ENCODE results near the gene CLSTN2.

Gene CLSTN2

DNA sequence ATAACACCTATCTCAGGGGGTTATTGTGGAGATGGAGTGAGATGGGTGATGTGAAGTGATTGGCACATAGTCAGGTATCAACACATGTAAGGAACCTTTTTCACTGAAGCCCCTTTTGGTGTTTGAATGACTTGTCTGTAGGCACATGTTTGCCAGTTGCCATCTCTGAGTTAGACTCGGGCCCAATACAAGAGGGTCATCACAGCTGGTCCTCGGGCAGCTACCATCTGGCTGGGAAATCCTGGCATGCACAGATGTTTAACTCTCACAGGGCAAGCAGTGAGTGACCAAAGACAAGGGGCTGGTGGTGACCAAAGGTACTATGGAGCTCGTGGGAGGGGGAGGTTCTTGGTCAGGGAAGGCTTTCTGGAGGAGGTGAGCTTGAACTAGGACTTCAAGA is 118.8 kb downstream of the CLSTN2 start:
- no peak for DNase-seq

DNA sequence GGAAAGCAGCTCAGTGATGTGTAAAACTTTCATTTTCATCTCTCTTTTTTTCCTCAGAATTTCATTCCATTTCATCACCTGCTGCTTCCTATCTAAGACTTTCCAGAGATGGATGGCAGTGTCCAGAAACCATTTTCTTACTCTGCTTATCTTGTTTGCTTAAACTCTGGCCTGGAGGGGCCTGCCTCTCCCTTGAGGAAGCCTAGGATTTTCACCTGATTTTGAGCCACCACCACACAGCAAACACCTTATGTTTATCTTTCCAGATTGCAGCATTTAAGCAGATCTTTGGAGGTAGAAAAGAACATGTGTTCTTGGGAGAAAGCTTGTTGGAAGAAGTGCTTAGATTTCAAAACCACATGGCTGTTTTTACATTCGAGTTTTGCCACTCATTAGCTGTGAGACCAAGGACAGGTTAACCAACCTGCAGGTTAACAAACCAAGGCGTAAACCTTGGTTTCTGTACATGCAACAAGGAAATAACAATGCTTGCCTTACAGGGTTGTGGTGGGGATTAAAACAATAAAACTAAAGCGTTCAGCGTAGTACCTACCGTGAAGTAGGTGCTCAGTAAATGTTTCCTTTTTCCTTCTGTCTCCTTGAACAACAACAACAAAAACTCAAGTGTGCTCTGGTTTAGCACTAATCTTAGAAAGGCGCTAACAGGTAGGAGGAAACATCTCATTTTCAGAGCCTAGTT is 120.3 kb downstream of the CLSTN2 start:
- no peak for DNase-seq

DNA sequence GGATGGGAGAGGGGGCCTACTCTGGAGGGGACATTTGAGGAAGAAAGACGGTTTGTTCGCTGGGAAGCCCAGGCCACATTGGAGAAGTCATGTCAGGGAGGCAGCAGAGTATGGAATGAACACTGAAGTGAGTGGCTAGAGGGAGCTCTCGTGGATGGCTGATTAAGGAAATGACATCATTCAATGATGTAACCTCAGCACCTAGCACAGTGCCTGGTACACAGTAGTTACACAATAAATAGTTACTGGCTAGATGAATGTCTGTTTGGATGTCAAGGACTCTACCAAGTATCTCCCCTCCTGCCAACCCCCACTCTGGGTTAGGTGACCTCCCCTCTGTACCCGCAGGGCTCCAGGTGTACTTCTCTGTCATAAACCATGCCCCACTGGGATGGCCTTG is 121.1 kb downstream of the CLSTN2 start:
- no peak for DNase-seq

GRCh38 chr3:140061211-140061610 is 126.2 kb downstream of the CLSTN2 start:
- no peak for DNase-seq

DNA sequence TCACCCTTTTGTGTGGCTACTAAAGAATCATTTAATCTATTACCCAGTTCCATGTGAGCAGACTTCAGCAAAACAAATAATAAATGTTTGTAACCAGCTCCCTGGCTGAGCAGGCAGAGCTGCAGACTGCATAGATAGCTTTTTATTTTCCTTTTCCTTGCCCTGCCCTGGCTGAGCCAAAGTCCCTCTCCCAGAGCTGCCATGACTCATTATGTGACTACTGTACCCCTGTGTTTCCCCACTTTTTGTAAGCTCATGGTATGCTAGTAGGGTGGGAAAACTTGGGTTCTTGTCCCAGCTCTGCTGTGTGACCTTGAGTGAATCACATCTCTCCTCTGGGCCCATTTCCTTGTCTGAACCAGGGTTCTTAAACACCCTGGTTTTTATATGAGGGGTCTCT is 127.5 kb downstream of the CLSTN2 start:
- no peak for DNase-seq

DNA sequence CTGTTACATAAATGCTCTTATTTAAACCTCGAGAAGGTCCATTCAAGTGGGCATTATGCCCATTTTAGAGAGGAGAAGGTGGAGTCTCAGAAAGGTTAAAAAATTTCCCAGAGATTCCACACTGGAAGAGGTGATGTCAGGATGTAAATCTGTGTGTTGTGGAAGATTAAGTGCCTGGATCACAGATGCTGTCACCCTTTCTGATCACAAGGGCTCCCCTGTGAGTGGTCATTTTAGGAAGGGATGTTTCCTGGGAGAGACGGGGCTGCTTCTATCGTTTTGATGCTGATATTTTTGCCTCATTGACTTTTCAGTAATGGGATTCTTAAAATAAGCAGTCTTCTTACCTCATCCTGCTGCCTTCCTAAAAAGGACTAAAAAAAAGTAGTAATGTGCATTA is 132.5 kb downstream of the CLSTN2 start:
- no peak for DNase-seq

DNA sequence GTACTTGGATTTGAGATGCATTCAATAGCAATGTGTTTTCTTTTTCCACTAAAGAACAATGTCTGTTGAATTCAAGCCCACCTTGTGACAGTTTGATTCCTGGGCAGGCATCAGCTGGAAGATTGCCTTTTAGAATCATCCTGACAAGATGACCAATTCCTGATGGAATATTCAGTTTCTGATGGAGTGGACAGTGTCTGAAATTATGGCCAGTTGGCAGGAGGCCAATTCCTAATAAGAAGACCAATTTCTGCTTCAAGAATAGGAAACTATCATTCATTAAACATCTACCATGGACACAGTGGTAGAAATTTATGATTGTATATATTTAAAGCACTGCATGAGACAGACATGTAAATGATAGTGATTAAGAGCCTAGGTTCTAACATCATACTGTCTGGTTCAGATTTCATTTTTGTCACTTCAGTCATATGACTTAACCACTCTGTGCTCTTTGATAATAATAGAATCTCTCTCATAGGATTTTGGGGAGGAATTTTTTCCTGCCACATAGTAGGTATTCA is 133.6 kb downstream of the CLSTN2 start:
- no peak for DNase-seq

DNA sequence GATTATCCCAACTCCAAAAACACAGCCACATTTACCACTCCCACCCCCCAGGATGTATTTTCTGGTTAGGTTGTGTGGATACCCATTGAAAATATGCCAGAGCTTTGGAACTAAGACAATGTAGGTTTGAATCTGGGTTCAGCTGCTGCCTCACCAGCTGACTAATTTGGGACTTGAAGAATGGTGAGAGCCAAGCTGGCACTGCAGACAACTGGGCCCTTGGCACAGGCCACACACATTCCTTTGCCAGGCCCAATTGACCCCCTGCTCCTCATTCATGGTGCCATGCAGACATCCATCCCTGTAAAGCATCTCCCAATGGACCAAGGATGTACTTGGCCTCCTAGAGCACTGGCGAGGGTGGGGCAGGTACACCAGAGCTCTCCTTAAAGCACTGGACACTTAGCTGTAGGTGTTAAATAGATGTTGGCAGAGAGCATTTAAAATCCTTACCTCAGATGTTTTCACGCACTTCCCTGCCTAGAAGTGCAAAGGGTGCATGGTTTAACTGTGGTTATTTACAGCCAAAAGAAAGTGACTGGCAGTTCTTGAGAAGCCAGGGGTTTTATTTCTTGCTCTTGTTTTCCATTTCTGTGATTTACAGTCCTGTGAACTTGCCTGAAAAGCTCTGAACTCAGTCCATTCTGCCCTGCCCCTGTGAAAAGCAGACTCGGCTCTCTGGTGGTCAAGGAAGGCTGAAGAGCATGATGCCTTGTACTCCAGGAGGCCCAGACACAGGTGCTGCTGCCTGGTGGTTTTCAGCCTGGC is 138.5 kb downstream of the CLSTN2 start:
- no peak for DNase-seq

DNA sequence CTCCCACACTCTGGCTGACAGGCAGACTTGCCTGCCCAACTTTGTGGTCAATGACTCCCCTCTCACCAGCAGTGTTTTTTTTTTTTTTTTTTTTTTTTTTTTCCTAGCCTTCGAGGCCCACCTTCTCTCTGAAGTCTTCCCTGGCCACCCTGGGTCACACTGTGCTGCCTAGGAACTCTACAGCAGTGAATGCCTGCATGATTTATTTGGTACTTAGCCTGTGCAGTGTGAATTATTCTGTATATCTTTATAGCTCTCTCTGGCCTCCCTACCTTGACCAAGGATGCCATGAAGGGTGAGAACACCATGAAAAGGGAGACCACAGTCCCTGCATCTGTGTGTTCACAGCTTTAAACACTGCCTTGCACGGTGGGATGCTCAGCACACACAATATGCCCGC is 141.6 kb downstream of the CLSTN2 start:
- no peak for DNase-seq

GRCh38 chr3:140077406-140077805 is 142.4 kb downstream of the CLSTN2 start:
- DNase-seq: no peak

DNA sequence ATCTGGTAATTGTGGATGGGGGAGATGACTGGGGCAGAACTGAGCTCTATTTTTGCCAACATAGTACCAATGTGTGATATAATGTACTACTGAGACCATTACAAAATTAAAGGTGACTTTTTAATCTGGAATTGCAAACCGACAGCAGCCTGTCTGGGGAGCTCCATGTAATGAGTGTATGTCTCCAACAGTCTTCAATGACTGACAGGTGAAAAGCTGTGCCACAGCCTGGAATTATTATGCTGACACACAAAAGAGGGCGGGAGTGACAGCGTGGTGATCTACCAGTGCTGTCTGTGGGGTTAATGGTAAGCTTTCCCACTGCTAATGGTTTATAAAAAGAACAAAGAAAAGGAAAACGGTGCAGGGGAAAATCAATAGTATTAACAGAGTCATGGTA is 143.4 kb downstream of the CLSTN2 start:
- DNase-seq: no peak

GRCh38 chr3:140078940-140079339 is 144.0 kb downstream of the CLSTN2 start:
- no peak for DNase-seq

- DNase-seq: no peak
These were observed 146.9 kb downstream of the CLSTN2 start for GRCh38 chr3:140081887-140082286.

GRCh38 chr3:140085001-140085400 is 150.0 kb downstream of the CLSTN2 start:
- DNase-seq: no peak

GRCh38 chr3:140086642-140087041 is 151.7 kb downstream of the CLSTN2 start:
- DNase-seq: no peak

GRCh38 chr3:140088058-140088457 is 153.1 kb downstream of the CLSTN2 start:
- DNase-seq: no peak

DNA sequence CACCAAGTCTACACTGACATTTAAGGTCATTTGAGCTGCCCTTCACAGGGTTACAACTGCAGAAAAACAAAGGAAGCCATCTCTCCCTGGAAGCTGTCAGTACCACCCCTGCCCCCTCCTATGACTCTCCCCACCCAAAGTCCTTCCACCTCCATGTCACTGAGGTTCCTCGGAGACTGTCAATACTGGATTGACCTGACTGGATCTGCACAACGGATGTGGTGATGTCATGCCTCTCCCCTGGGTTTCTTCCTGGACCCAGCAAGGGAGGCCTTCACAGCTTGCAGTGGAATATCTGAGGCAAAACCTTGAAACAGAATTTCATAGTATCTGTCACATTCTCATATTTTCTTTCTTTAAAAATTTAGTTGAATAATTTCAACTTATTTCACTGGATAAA is 153.5 kb downstream of the CLSTN2 start:
- DNase-seq: no peak

GRCh38 chr3:140089403-140090072 is 154.6 kb downstream of the CLSTN2 start:
- no peak for DNase-seq

- DNase-seq: no peak
These were observed 156.2 kb downstream of the CLSTN2 start for GRCh38 chr3:140091143-140091542.

GRCh38 chr3:140092848-140093536 is 158.0 kb downstream of the CLSTN2 start:
- no peak for DNase-seq

DNA sequence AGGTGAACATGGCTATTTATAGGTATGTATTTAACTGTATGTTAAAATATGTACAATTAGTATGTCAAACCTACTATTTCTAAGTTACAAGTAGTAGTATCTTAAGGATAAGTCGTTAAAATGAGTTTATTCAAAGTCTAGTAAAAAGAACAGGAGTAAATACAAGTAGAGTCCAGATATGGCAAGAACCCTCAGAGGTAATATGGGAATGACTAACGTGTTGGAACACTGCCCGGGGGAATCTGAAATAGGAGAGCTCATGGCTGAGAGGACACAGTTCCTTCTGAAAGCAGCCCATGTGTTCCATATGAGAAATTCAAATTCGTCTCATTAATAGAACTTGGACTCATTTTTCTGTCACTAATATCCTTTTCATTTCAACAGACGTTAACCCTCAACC is 158.8 kb downstream of the CLSTN2 start:
- peak; percentile 79 for DNase-seq

DNA sequence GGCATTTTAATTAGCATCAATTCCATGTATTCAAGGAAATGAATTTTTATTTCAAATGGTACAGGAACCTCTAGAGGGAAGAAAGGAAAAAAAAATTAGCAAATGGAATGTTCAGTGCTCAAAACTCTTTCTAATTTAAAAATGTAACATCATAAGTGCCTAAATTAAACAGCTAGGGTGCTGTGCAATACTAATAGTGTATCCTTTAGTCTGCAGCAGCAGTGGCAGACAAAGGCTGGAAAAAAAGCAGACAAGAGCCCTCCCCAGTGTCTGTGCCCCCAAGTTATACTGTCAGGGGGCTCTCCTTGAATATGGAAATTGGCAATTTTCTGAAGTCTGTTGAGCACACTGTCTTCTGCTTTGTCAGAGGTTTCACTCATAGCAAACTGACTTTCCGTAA is 159.5 kb downstream of the CLSTN2 start:
- DNase-seq: no peak

GRCh38 chr3:140096037-140096436 is 161.1 kb downstream of the CLSTN2 start:
- DNase-seq: no peak
